ENCODE data around the gene POLR2E. TPM values are rescaled to one million over a fixed set of nuclear protein-coding genes. Genes with fewer than 3 reads are reported as not detected.

POLR2E gene
- total and polyA plus RNA-seq, 2 of the 13 experiments (the other 11 are each of a cell fraction or from before 2014, with no cell fraction given) = 140 to 272 TPM

GRCh38 chr19:1103708-1104310 lies 8.6 kb upstream of the POLR2E start, which contains the start of gene GPX4 (continued):
- TF ChIP-seq, protein P1, sequence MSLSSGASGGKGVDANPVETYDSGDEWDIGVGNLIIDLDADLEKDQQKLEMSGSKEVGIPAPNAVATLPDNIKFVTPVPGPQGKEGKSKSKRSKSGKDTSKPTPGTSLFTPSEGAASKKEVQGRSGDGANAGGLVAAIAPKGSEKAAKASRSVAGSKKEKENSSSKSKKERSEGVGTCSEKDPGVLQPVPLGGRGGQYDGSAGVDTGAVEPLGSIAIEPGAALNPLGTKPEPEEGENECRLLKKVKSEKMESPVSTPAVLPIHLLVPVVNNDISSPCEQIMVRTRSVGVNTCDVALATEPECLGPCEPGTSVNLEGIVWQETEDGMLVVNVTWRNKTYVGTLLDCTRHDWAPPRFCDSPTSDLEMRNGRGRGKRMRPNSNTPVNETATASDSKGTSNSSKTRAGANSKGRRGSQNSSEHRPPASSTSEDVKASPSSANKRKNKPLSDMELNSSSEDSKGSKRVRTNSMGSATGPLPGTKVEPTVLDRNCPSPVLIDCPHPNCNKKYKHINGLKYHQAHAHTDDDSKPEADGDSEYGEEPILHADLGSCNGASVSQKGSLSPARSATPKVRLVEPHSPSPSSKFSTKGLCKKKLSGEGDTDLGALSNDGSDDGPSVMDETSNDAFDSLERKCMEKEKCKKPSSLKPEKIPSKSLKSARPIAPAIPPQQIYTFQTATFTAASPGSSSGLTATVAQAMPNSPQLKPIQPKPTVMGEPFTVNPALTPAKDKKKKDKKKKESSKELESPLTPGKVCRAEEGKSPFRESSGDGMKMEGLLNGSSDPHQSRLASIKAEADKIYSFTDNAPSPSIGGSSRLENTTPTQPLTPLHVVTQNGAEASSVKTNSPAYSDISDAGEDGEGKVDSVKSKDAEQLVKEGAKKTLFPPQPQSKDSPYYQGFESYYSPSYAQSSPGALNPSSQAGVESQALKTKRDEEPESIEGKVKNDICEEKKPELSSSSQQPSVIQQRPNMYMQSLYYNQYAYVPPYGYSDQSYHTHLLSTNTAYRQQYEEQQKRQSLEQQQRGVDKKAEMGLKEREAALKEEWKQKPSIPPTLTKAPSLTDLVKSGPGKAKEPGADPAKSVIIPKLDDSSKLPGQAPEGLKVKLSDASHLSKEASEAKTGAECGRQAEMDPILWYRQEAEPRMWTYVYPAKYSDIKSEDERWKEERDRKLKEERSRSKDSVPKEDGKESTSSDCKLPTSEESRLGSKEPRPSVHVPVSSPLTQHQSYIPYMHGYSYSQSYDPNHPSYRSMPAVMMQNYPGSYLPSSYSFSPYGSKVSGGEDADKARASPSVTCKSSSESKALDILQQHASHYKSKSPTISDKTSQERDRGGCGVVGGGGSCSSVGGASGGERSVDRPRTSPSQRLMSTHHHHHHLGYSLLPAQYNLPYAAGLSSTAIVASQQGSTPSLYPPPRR (CRISPR knock-in tag; IDR thresholded peaks at IDR 0.05; ENCODE audit: borderline replicate concordance) = no peak; the same call in 1 of the 2 replicates
- TF ChIP-seq ZNF883 (CRISPR knock-in tag; IDR thresholded peaks at IDR 0.05; ENCODE audit: not compliant biosample characterization) (peak; percentile 93), NFE2L2 (IDR thresholded peaks at IDR 0.05; ENCODE audit: low read length) (no peak), ZNF703 (CRISPR knock-in tag; IDR thresholded peaks at IDR 0.05; ENCODE audit: borderline replicate concordance) (no peak; the same call in 1 of the 2 replicates), IRF2 (CRISPR knock-in tag; IDR thresholded peaks at IDR 0.05) (no peak), SP1 (IDR thresholded peaks at IDR 0.05) (no peak), SP1 (CRISPR knock-in tag; IDR thresholded peaks at IDR 0.05) (peak; percentile 97), ZNF557 (CRISPR knock-in tag; IDR thresholded peaks at IDR 0.05) (no peak), REXO4 (CRISPR knock-in tag; IDR thresholded peaks at IDR 0.05; ENCODE audit: borderline replicate concordance) (no peak), ZSCAN12 (CRISPR knock-in tag; IDR thresholded peaks at IDR 0.05) (no peak), ZNF30 (CRISPR knock-in tag; IDR thresholded peaks at IDR 0.05) (no peak), THAP7 (CRISPR knock-in tag; IDR thresholded peaks at IDR 0.05) (0 out of 2 replicates have a peak, but pooled peaks have one; percentile 52), PCBP1 (IDR thresholded peaks at IDR 0.05; ENCODE audit: borderline replicate concordance, low read depth, low read length) (no peak), JUNB (CRISPR knock-in tag; IDR thresholded peaks at IDR 0.05; ENCODE audit: borderline replicate concordance) (no peak)
- TF ChIP-seq, protein P2, sequence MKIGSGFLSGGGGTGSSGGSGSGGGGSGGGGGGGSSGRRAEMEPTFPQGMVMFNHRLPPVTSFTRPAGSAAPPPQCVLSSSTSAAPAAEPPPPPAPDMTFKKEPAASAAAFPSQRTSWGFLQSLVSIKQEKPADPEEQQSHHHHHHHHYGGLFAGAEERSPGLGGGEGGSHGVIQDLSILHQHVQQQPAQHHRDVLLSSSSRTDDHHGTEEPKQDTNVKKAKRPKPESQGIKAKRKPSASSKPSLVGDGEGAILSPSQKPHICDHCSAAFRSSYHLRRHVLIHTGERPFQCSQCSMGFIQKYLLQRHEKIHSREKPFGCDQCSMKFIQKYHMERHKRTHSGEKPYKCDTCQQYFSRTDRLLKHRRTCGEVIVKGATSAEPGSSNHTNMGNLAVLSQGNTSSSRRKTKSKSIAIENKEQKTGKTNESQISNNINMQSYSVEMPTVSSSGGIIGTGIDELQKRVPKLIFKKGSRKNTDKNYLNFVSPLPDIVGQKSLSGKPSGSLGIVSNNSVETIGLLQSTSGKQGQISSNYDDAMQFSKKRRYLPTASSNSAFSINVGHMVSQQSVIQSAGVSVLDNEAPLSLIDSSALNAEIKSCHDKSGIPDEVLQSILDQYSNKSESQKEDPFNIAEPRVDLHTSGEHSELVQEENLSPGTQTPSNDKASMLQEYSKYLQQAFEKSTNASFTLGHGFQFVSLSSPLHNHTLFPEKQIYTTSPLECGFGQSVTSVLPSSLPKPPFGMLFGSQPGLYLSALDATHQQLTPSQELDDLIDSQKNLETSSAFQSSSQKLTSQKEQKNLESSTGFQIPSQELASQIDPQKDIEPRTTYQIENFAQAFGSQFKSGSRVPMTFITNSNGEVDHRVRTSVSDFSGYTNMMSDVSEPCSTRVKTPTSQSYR (CRISPR knock-in tag; IDR thresholded peaks at IDR 0.05; ENCODE audit: borderline replicate concordance) = no peak
- TF ChIP-seq, protein P3, sequence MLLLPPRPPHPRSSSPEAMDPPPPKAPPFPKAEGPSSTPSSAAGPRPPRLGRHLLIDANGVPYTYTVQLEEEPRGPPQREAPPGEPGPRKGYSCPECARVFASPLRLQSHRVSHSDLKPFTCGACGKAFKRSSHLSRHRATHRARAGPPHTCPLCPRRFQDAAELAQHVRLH (CRISPR knock-in tag; IDR thresholded peaks at IDR 0.05; ENCODE audit: borderline replicate concordance, low read depth) = peak; percentile 51; the same call in 1 of the 2 replicates
- TF ChIP-seq, protein P4, sequence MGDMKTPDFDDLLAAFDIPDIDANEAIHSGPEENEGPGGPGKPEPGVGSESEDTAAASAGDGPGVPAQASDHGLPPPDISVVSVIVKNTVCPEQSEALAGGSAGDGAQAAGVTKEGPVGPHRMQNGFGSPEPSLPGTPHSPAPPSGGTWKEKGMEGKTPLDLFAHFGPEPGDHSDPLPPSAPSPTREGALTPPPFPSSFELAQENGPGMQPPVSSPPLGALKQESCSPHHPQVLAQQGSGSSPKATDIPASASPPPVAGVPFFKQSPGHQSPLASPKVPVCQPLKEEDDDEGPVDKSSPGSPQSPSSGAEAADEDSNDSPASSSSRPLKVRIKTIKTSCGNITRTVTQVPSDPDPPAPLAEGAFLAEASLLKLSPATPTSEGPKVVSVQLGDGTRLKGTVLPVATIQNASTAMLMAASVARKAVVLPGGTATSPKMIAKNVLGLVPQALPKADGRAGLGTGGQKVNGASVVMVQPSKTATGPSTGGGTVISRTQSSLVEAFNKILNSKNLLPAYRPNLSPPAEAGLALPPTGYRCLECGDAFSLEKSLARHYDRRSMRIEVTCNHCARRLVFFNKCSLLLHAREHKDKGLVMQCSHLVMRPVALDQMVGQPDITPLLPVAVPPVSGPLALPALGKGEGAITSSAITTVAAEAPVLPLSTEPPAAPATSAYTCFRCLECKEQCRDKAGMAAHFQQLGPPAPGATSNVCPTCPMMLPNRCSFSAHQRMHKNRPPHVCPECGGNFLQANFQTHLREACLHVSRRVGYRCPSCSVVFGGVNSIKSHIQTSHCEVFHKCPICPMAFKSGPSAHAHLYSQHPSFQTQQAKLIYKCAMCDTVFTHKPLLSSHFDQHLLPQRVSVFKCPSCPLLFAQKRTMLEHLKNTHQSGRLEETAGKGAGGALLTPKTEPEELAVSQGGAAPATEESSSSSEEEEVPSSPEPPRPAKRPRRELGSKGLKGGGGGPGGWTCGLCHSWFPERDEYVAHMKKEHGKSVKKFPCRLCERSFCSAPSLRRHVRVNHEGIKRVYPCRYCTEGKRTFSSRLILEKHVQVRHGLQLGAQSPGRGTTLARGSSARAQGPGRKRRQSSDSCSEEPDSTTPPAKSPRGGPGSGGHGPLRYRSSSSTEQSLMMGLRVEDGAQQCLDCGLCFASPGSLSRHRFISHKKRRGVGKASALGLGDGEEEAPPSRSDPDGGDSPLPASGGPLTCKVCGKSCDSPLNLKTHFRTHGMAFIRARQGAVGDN (CRISPR knock-in tag; IDR thresholded peaks at IDR 0.05) = peak; percentile 91
